Endodermal cell (in vitro differentiated cells): ENCODE data around the gene KRTAP5-10. TPM values are rescaled to one million over a fixed set of nuclear protein-coding genes. Genes with fewer than 3 reads are reported as not detected.
A peak's percentile ranks its signal among the peaks of the same experiment; 100 is the strongest.
"Not testable (repeated sequence)": the region's sequence is repeated elsewhere in the genome, so short reads cannot be mapped to it uniquely, and the experiment has no call there.

Experiments used
- DNase-seq: peaks from one replicate; pipeline ENCODE4 v3.0.0-alpha.2; 2017
- H3K27ac ChIP-seq: 2 replicates; pipeline ENCODE4 v1.5.1; 2013; ENCODE audit warnings: mild to moderate bottlenecking, low read depth, low read length, moderate library complexity
- H3K27me3 ChIP-seq: 2 replicates; pipeline ENCODE4 v1.6.1; 2013; ENCODE audit warnings: mild to moderate bottlenecking, low read length, moderate library complexity; ENCODE audit not compliant: insufficient read depth, control insufficient read depth, poor library complexity, severe bottlenecking
- H3K36me3 ChIP-seq: 2 replicates; pipeline ENCODE4 v1.7.0; 2013; ENCODE audit warnings: mild to moderate bottlenecking, low read length, moderate library complexity; ENCODE audit not compliant: control insufficient read depth, insufficient read depth
- H3K4me1 ChIP-seq: one replicate; pipeline ENCODE4 v1.7.0; 2013; ENCODE audit warnings: low read length; ENCODE audit not compliant: control insufficient read depth, insufficient read depth
- H3K4me3 ChIP-seq: 2 replicates; pipeline ENCODE4 v1.5.1; 2013; ENCODE audit warnings: mild to moderate bottlenecking, low read length, moderate library complexity
- H3K9ac ChIP-seq: 2 replicates; pipeline ENCODE4 v1.6.1; 2013; ENCODE audit warnings: mild to moderate bottlenecking, low read length, moderate library complexity; ENCODE audit not compliant: poor library complexity, severe bottlenecking; ENCODE audit errors: extremely low read depth
- H3K9me3 ChIP-seq: 2 replicates; pipeline ENCODE4 v1.6.1; 2013; ENCODE audit warnings: mild to moderate bottlenecking, low read length, moderate library complexity; ENCODE audit not compliant: control insufficient read depth
- H3K27ac Mint-ChIP-seq: 2 replicates; pipeline ENCODE4 v1.8.0; 2020; ENCODE audit warnings: mixed read lengths
- H3K27me3 Mint-ChIP-seq: 2 replicates; pipeline ENCODE4 v1.8.0; 2021; ENCODE audit warnings: mild to moderate bottlenecking, mixed read lengths; ENCODE audit not compliant: insufficient read depth
- H3K36me3 Mint-ChIP-seq: 2 replicates; pipeline ENCODE4 v1.8.0; 2020; ENCODE audit warnings: low read depth, mixed read lengths
- H3K4me1 Mint-ChIP-seq: 2 replicates; pipeline ENCODE4 v1.8.0; 2020; ENCODE audit warnings: mixed read lengths
- H3K4me3 Mint-ChIP-seq: 2 replicates; pipeline ENCODE4 v1.8.0; 2020; ENCODE audit warnings: mild to moderate bottlenecking, moderate library complexity, mixed read lengths
- H3K9me3 Mint-ChIP-seq: 2 replicates; pipeline ENCODE4 v1.8.0; 2020; ENCODE audit warnings: mild to moderate bottlenecking, mixed read lengths
- WGBS, 2 experiments: methylation state at CpG; one replicate each; pipeline versions ENCODE4 v1.1.5 to v1.1.7; 2013; ENCODE audit warnings: missing lambda C conversion rate in 2 of 2, mixed read lengths in 1 of 2; ENCODE audit not compliant: insufficient coverage in 1 of 2, insufficient read length in 1 of 2; 5-methylcytosine and 5-hydroxymethylcytosine counted together
- total RNA-seq, 2 donors: library from RNA; stranded (reverse); fragmentation: NEBNext Ultra II Directional in 1 of 2; extraction: Animal tissue kit (Norgen Biotek cat#: 25700) in 1 of 2; gene quantifications; 2 replicates in 1 of 2; 3 replicates in 1 of 2; pipeline ENCODE4 v1.2.1, GENCODE V29; 2021
- TF ChIP-seq, protein P1 (sequence below): fragments of 200-600 bp; sonication (generic); conservative IDR thresholded peaks from 2 replicates; pipeline ENCODE4 v1.5.0; 2021; ENCODE audit warnings: antibody characterized with exemption, mild to moderate bottlenecking

Gene KRTAP5-10
- total RNA-seq, 2 donors from 2014 or later = 0.29 TPM; not detected in 1

- DNase-seq = no peak
- no peak overlapping the region for H3K4me3 Mint-ChIP-seq
- Histone ChIP-seq H3K27ac (no peak overlapping the region), H3K4me1 (no peaks in the 10 kb centered on the region), H3K9me3 (no peaks in the 10 kb centered on the region), H3K9ac (no peak overlapping the region), H3K36me3 (no peaks in the 10 kb centered on the region), H3K27me3 (peaks cover 5% of the 10 kb centered on the region), H3K4me3 (no peak overlapping the region)
- H3K9me3 Mint-ChIP-seq = no peaks in the 10 kb centered on the region
- 94 to 95% methylated on average over 7 of the region's 7 CpGs for WGBS, 2 experiments
- H3K36me3 Mint-ChIP-seq = no peaks in the 10 kb centered on the region
- H3K27ac Mint-ChIP-seq = no peak overlapping the region
- TF ChIP-seq, protein P1, sequence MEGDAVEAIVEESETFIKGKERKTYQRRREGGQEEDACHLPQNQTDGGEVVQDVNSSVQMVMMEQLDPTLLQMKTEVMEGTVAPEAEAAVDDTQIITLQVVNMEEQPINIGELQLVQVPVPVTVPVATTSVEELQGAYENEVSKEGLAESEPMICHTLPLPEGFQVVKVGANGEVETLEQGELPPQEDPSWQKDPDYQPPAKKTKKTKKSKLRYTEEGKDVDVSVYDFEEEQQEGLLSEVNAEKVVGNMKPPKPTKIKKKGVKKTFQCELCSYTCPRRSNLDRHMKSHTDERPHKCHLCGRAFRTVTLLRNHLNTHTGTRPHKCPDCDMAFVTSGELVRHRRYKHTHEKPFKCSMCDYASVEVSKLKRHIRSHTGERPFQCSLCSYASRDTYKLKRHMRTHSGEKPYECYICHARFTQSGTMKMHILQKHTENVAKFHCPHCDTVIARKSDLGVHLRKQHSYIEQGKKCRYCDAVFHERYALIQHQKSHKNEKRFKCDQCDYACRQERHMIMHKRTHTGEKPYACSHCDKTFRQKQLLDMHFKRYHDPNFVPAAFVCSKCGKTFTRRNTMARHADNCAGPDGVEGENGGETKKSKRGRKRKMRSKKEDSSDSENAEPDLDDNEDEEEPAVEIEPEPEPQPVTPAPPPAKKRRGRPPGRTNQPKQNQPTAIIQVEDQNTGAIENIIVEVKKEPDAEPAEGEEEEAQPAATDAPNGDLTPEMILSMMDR = no peak
- peaks cover 21% of the 10 kb centered on the region for H3K27me3 Mint-ChIP-seq
- H3K4me1 Mint-ChIP-seq = peaks cover 16% of the 10 kb centered on the region
These were observed 12.2 kb downstream of the KRTAP5-10 start for GRCh38 chr11:71577469-71578004.

- H3K27ac Mint-ChIP-seq, H3K4me1 ChIP-seq, H3K36me3 ChIP-seq, H3K4me3 ChIP-seq, H3K9me3 Mint-ChIP-seq, H3K9ac ChIP-seq, H3K36me3 Mint-ChIP-seq, H3K4me3 Mint-ChIP-seq, DNase-seq, H3K9me3 ChIP-seq, H3K27me3 ChIP-seq, H3K27ac ChIP-seq: not testable (repeated sequence)
- 76 to 78% methylated on average over 4 to 7 of the region's 7 CpGs for WGBS, 2 experiments
- peaks cover 11% of the 10 kb centered on the region for H3K4me1 Mint-ChIP-seq
- peaks cover 23% of the 10 kb centered on the region for H3K27me3 Mint-ChIP-seq
These were observed 14.2 kb downstream of the KRTAP5-10 start for GRCh38 chr11:71579513-71579912.

DNA sequence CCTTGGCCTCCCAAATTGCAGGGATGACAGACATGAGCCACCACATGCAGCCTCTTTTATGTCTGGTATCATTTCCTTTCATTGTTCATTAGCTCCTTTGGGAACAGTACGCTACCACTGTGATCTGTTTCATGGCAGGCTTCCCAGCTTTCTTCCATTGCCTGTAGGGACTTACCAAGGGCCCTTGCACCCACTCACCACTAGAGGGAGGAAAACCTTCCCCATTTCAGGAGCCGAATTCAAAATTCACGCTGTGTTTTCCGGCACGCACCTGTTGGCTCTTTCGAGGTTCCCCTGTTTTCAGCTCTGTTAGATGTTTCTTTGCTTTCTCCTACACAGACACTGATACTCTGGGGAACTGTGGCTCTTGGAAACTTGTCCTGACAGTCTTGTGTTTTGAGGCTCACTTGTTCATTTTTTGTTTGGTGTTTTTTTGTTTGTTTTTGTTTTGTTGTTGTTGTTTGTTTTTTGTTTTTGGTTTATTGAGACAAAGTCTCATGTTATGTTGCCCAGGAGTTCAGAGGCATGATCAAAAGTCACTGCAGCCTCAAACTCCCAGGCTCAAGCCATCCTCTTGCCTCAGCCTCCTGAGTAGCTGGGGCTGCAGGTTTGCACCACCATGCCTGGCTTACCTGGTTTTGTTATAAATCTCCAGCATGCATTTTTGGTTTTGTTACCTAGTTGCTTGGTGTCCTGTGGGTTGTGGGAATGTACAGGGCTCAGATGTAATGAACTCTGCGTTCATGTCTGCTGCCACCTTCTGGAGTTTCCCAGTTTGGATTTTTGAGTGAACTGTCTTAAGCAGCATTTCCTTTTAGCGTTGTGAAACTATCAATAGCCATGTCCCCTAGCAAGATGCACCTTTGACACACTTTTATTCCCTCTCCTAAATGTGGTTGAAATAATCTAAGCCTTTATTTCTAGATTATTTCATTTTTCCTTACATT is 15.0 kb downstream of the KRTAP5-10 start:
- WGBS, 2 experiments = 28 to 46% methylated on average over 8 of the region's 8 CpGs
- peak; percentile 84 for DNase-seq
- H3K9me3 ChIP-seq = no peaks in the 10 kb centered on the region
- H3K27me3 ChIP-seq = peaks cover 5% of the 10 kb centered on the region
- TF ChIP-seq, protein P1 = peak; percentile 91
- Mint-ChIP-seq H3K4me1 (peaks cover 10% of the 10 kb centered on the region), H3K36me3 (no peaks in the 10 kb centered on the region), H3K27me3 (peaks cover 23% of the 10 kb centered on the region), H3K9me3 (no peaks in the 10 kb centered on the region), H3K27ac (no peak overlapping the region), H3K4me3 (no peak overlapping the region)
- no peak overlapping the region for H3K4me3 ChIP-seq
- H3K9ac ChIP-seq = no peak overlapping the region
- no peaks in the 10 kb centered on the region for H3K4me1 ChIP-seq
- H3K27ac ChIP-seq = no peak overlapping the region
- H3K36me3 ChIP-seq = no peaks in the 10 kb centered on the region
